Neuronal stem cell (in vitro differentiated cells): Measurements from ENCODE around the gene PLCXD1.
A peak's percentile ranks its signal among the peaks of the same experiment; 100 is the strongest.

Experiments
- DNase-seq: peaks from one replicate; pipeline ENCODE4 v3.0.0-alpha.2; 2013; ENCODE audit warnings: low spot score
- H2AFZ ChIP-seq: one replicate; pipeline ENCODE4 v1.6.1; 2013; ENCODE audit warnings: mild to moderate bottlenecking, low read length, inconsistent platforms
- H2AK5ac ChIP-seq: 2 replicates; pipeline ENCODE4 v1.6.1; 2013; ENCODE audit warnings: low read depth, mild to moderate bottlenecking, inconsistent platforms, low read length, moderate library complexity, mixed read lengths
- H2BK120ac ChIP-seq: 2 replicates; pipeline ENCODE4 v1.6.1; 2013; ENCODE audit warnings: low read depth, mild to moderate bottlenecking, inconsistent platforms, low read length, moderate library complexity, mixed read lengths
- H2BK12ac ChIP-seq: one replicate; pipeline ENCODE4 v1.6.1; 2013; ENCODE audit warnings: low read length, inconsistent platforms
- H2BK15ac ChIP-seq: 2 replicates; pipeline ENCODE4 v1.6.1; 2013; ENCODE audit warnings: mild to moderate bottlenecking, low read length, inconsistent platforms, mixed read lengths
- H2BK5ac ChIP-seq: one replicate; pipeline ENCODE4 v1.6.1; 2013; ENCODE audit warnings: inconsistent platforms, mild to moderate bottlenecking, low read length, moderate library complexity
- H3K14ac ChIP-seq: one replicate; pipeline ENCODE4 v1.6.1; 2013; ENCODE audit warnings: low read length, inconsistent platforms
- H3K18ac ChIP-seq: 2 replicates; pipeline ENCODE4 v1.6.1; 2013; ENCODE audit warnings: low read length, inconsistent platforms
- H3K23ac ChIP-seq: 2 replicates; pipeline ENCODE4 v1.6.1; 2013; ENCODE audit warnings: low read depth, mild to moderate bottlenecking, mixed read lengths, low read length, inconsistent platforms; ENCODE audit not compliant: poor library complexity
- H3K27ac ChIP-seq: replicated peaks from 3 replicates; pipeline ENCODE4 v1.5.1; 2013; ENCODE audit warnings: low read length, inconsistent platforms
- H3K27me3 ChIP-seq, 3 experiments: 2 replicates each; pipeline ENCODE4 v1.6.1; 2013; ENCODE audit warnings: low read length in 3 of 3, mild to moderate bottlenecking in 2 of 3, inconsistent platforms in 1 of 3, low read depth in 1 of 3, mixed read lengths in 1 of 3, moderate library complexity in 1 of 3; ENCODE audit not compliant: control insufficient read depth in 3 of 3, insufficient read depth in 3 of 3
- H3K36me3 ChIP-seq, 2 donors: replicated peaks in 1 of 2; 2 replicates each; pipeline ENCODE4 v1.6.1; 2013; ENCODE audit warnings: low read length in 2 of 2; ENCODE audit not compliant: control insufficient read depth in 2 of 2, insufficient read depth in 2 of 2
- H3K4ac ChIP-seq: 2 replicates; pipeline ENCODE4 v1.6.1; 2013; ENCODE audit warnings: inconsistent platforms, mild to moderate bottlenecking, low read length, moderate library complexity
- H3K4me1 ChIP-seq, 2 donors: 1 replicate in 1 of 2; 2 replicates in 1 of 2; pipeline ENCODE4 v1.6.1; 2013; ENCODE audit warnings: low read length in 2 of 2, low read depth in 1 of 2; ENCODE audit not compliant: control insufficient read depth in 2 of 2, insufficient read depth in 1 of 2
- H3K4me2 ChIP-seq: one replicate; pipeline ENCODE4 v1.6.1; 2013; ENCODE audit warnings: mild to moderate bottlenecking, low read length, inconsistent platforms; ENCODE audit not compliant: insufficient read depth, poor library complexity, severe bottlenecking
- H3K4me3 ChIP-seq, 2 donors: 2 replicates each; pipeline ENCODE4 v1.5.1; 2013; ENCODE audit warnings: low read length in 2 of 2, mild to moderate bottlenecking in 2 of 2, inconsistent platforms in 1 of 2, moderate library complexity in 1 of 2
- H3K79me1 ChIP-seq: one replicate; pipeline ENCODE4 v1.6.1; 2013; ENCODE audit warnings: low read depth, mild to moderate bottlenecking, inconsistent platforms, low read length, moderate library complexity
- H3K9ac ChIP-seq: one replicate; pipeline ENCODE4 v1.6.1; 2013; ENCODE audit warnings: mild to moderate bottlenecking, low read depth, low read length, inconsistent platforms; ENCODE audit not compliant: poor library complexity
- H3K9me3 ChIP-seq, 2 donors: replicated peaks in 1 of 2; 2 replicates each; pipeline versions ENCODE3 to v1.6.1; 2013; ENCODE audit warnings: low read length in 2 of 2, mild to moderate bottlenecking in 2 of 2, inconsistent platforms in 1 of 2, low read depth in 1 of 2, mixed read lengths in 1 of 2, moderate library complexity in 1 of 2; ENCODE audit not compliant: control insufficient read depth in 2 of 2, insufficient read depth in 1 of 2
- H4K8ac ChIP-seq: one replicate; pipeline ENCODE4 v1.6.1; 2013; ENCODE audit warnings: low read depth, mild to moderate bottlenecking, inconsistent platforms, low read length, moderate library complexity
- H4K91ac ChIP-seq: one replicate; pipeline ENCODE4 v1.6.1; 2013; ENCODE audit warnings: low read length, low read depth, mild to moderate bottlenecking, inconsistent platforms; ENCODE audit not compliant: poor library complexity
- WGBS, 2 donors: extraction: QIAGEN DNeasy Blood & Tissue Kit; methylation state at CpG; one replicate each; pipeline ENCODE4 v1.1.7; 2013; ENCODE audit warnings: missing lambda C conversion rate in 2 of 2, mixed read lengths in 1 of 2; ENCODE audit not compliant: insufficient read length in 2 of 2, insufficient replicate concordance in 1 of 2; ENCODE audit errors: extremely low coverage in 2 of 2; 5-methylcytosine and 5-hydroxymethylcytosine counted together

Gene PLCXD1

DNA sequence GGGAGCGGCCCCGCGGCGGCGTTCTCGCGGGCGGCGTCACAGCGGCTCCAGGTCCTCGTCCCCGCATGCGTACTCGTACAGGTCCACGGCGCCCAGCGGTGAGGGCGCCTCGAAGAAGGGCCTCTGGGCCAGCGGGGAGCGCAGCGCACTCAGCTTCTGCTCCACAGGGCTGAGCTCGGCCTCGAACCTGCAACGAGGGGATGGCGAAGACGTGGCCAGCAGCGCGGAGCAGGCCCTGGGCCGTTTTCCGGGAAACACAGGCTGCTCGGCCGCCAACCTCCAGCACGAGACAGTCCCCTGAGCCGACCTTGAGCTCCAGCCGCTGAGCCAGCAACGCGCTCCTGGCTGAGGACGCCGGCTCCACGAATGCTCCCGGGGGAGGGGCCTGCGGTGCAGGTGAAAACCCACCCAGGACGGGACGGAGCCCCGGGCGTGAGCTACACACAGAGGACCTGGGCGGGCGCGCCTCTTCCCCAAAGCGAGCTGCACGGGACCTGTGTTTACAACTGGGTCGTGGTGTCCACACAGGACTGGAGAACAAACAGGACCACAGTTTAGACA lies 53.2 kb downstream of the PLCXD1 start:
- Histone ChIP-seq H3K4ac (no peak overlapping the region), H3K27me3 (no peaks in the 10 kb centered on the region), H3K4me3 (no peak overlapping the region), H3K18ac (no peak overlapping the region), H2BK120ac (no peak overlapping the region), H3K9me3 (peaks cover 7 to 10% of the 10 kb centered on the region in 2 donors), H2BK5ac (peak overlapping the region; percentile 87), H3K36me3 (peaks cover 31 to 60% of the 10 kb centered on the region in 2 donors), H3K4me2 (no peak overlapping the region), H3K23ac (peak overlapping the region; percentile 85), H3K4me1 (peaks cover 3 to 6% of the 10 kb centered on the region in 2 donors), H4K91ac (no peak overlapping the region), H3K27ac (no peak overlapping the region), H3K79me1 (peaks cover 12% of the 10 kb centered on the region), H4K8ac (no peak overlapping the region), H3K9ac (peak overlapping the region; percentile 21), H2AFZ (no peak overlapping the region), H3K14ac (peak overlapping the region; percentile 38), H2AK5ac (no peak overlapping the region), H2BK15ac (no peak overlapping the region), H2BK12ac (no peak overlapping the region)
- no peak for DNase-seq
- no CpG with 5 or more reads among the region's 53 CpGs for WGBS, 2 donors

DNA sequence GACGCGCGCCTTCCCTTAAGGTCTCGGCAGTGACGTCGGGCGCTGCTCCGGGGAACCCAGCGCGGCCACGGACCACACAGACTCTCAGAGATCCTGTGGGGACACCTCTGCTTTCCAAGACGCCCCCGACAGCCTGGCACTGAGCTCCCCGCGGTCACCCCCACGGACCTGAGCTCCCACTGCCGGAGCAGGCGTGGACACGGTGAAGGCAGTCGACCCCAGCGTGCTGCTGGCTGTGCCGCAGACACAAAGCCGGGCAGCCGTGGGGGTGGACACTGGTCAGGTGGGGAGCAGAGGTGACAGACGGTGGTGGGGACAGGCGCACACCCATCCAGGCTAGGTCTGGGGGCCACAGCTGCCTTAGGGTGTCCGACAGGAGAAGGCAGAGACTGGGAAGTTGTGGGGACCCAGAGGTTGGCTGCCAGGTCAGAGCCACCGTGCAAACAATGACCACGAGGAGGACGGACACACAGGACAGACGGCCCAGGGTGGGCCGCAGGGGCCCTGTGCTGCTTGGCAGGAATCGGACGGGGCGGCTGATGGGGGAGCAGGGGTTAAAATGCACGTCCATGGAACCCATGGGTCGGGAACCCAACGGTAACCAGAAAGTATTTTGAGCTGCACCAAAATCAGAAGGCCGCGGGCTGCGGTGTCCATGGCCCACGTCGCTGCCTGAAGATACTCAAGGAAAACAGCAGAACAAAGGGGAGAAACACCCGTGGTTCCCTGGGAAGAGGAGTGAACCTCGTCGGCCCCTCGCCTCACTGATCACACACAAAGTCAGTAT lies 54.0 kb downstream of the PLCXD1 start:
- Histone ChIP-seq H3K23ac (peak overlapping the region; percentile 85), H2BK15ac (no peak overlapping the region), H3K4ac (no peak overlapping the region), H3K36me3 (peaks cover 31 to 60% of the 10 kb centered on the region in 2 donors), H3K4me1 (peaks cover 3 to 6% of the 10 kb centered on the region in 2 donors), H3K9ac (no peak overlapping the region), H3K9me3 (peaks cover 7 to 10% of the 10 kb centered on the region in 2 donors), H3K14ac (peak overlapping the region; percentile 71), H3K27ac (no peak overlapping the region), H3K18ac (peak overlapping the region; percentile 80), H2AK5ac (no peak overlapping the region), H4K91ac (no peak overlapping the region), H3K79me1 (peaks cover 12% of the 10 kb centered on the region), H3K4me2 (no peak overlapping the region), H2AFZ (no peak overlapping the region), H2BK12ac (no peak overlapping the region), H4K8ac (no peak overlapping the region), H3K4me3 (no peak overlapping the region), H2BK5ac (peak overlapping the region; percentile 87), H2BK120ac (no peak overlapping the region), H3K27me3 (no peaks in the 10 kb centered on the region)
- DNase-seq = no peak
- WGBS, 2 donors = no CpG with 5 or more reads among the region's 47 CpGs

DNA sequence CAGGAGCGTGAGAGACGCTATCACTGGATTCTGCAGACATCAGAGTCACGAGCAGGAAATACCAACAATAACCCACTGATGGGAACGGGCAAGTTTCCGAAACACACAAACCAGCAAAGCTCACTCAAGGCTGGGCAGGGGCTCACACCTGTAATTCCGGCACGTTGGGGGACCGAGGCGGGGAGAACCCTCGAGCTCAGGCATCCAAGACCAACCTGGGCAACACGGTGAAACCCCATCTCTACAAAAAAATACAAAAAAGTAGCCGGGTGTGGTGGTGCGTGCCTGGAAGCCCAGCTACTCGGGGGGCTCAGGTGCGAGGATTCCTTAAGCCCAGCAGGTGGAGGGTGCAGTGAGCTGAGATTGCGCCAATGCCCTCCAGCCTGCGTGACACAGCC lies 54.6 kb downstream of the PLCXD1 start:
- H3K27ac ChIP-seq = no peak overlapping the region
- DNase-seq = no peak
- no peak overlapping the region for H2AK5ac ChIP-seq
- H4K8ac ChIP-seq = no peak overlapping the region
- H2BK5ac ChIP-seq = peak overlapping the region; percentile 87
- no peak overlapping the region for H3K4me3 ChIP-seq
- no peak overlapping the region for H3K4ac ChIP-seq
- no peak overlapping the region for H2AFZ ChIP-seq
- peaks cover 3 to 6% of the 10 kb centered on the region in 2 donors for H3K4me1 ChIP-seq
- no peak overlapping the region for H3K18ac ChIP-seq
- peaks cover 12% of the 10 kb centered on the region for H3K79me1 ChIP-seq
- H2BK15ac ChIP-seq = no peak overlapping the region
- H3K36me3 ChIP-seq = peaks cover 34 to 60% of the 10 kb centered on the region in 2 donors
- no peak overlapping the region for H2BK12ac ChIP-seq
- WGBS, 2 donors = no CpG with 5 or more reads among the region's 17 CpGs
- H3K9me3 ChIP-seq = peaks cover 9 to 10% of the 10 kb centered on the region in 2 donors
- no peak overlapping the region for H3K14ac ChIP-seq
- no peak overlapping the region for H3K23ac ChIP-seq
- no peak overlapping the region for H4K91ac ChIP-seq
- H3K4me2 ChIP-seq = no peak overlapping the region
- no peak overlapping the region for H3K9ac ChIP-seq
- no peak overlapping the region for H2BK120ac ChIP-seq
- no peaks in the 10 kb centered on the region for H3K27me3 ChIP-seq

DNA sequence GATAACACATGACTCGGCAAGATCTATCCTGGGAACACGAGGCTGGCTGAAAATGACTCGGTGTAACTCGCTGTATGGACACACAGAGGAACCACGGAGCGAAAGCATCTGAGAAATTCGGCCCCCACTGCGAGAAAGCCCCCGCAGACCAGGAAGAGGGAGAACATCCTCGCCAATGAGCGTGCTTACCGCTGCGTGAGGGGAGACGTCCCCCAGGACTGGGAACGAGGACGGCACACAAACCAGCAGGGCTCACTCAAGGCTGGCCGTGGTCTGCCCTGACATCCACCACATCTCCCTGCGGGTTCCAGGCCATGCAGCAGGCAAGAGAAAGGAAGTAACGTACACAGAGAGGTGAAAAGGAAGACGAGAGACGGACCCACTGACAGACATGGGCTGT lies 55.0 kb downstream of the PLCXD1 start:
- Histone ChIP-seq H2AK5ac (no peak overlapping the region), H2BK12ac (no peak overlapping the region), H3K4me2 (no peak overlapping the region), H3K4ac (no peak overlapping the region), H4K91ac (peak overlapping the region; percentile 46), H2BK5ac (no peak overlapping the region), H3K27me3 (no peaks in the 10 kb centered on the region), H3K79me1 (peaks cover 9% of the 10 kb centered on the region), H3K9ac (no peak overlapping the region), H3K23ac (no peak overlapping the region), H3K36me3 (peaks cover 34 to 63% of the 10 kb centered on the region in 2 donors), H3K4me3 (no peak overlapping the region), H2BK120ac (no peak overlapping the region), H4K8ac (no peak overlapping the region), H3K14ac (no peak overlapping the region), H3K9me3 (peaks cover 9 to 10% of the 10 kb centered on the region in 2 donors), H2AFZ (no peak overlapping the region), H3K4me1 (peaks cover 1 to 4% of the 10 kb centered on the region in 2 donors), H3K27ac (no peak overlapping the region), H2BK15ac (no peak overlapping the region), H3K18ac (peak overlapping the region; percentile 42)
- no CpG with 5 or more reads among the region's 21 CpGs for WGBS, 2 donors
- DNase-seq = no peak
